HepG2 (cell line): ENCODE results near the gene RBM47. TPM values are rescaled to one million over a fixed set of nuclear protein-coding genes. Genes with fewer than 3 reads are reported as not detected.
A peak's percentile ranks its signal among the peaks of the same experiment; 100 is the strongest.

Source experiments
- BHLHE40 ChIP-seq: IDR thresholded peaks from 2 replicates; pipeline ENCODE4 v1.6.1; 2011; ENCODE audit warnings: low read length, improper control_type of control experiment
- CEBPG ChIP-seq: IDR thresholded peaks from 2 replicates; pipeline ENCODE4 v1.6.1; 2016
- FOXJ3 ChIP-seq: sonication (generic); formaldehyde crosslinking; IDR thresholded peaks from 2 replicates; pipeline ENCODE4 v1.4.0; 2020; ENCODE audit warnings: missing genetic modification reagents, mild to moderate bottlenecking, borderline replicate concordance
- FOXP4 ChIP-seq: sonication (generic); formaldehyde crosslinking; IDR thresholded peaks from 2 replicates; pipeline ENCODE4 v1.4.0; 2020; ENCODE audit warnings: missing genetic modification reagents
- JUN ChIP-seq: sonication (generic); formaldehyde crosslinking; IDR thresholded peaks from 2 replicates; pipeline ENCODE4 v1.4.0; 2020; ENCODE audit warnings: mild to moderate bottlenecking, missing genetic modification reagents
- KAT8 ChIP-seq: IDR thresholded peaks from 2 replicates; pipeline ENCODE4 v1.6.1; 2016; ENCODE audit warnings: missing genetic modification reagents, missing compliant biosample characterization
- KDM5B ChIP-seq: sonication (generic); formaldehyde crosslinking; IDR thresholded peaks from 2 replicates; pipeline ENCODE4 v1.4.0; 2020; ENCODE audit warnings: missing genetic modification reagents, mild to moderate bottlenecking, borderline replicate concordance
- KLF11 ChIP-seq: IDR thresholded peaks from 2 replicates; pipeline ENCODE4 v1.6.1; 2016; ENCODE audit warnings: missing compliant biosample characterization
- KLF13 ChIP-seq: sonication (generic); formaldehyde crosslinking; IDR thresholded peaks from 2 replicates; pipeline ENCODE4 v1.4.0; 2020; ENCODE audit warnings: mild to moderate bottlenecking, missing genetic modification reagents
- MIER3 ChIP-seq: IDR thresholded peaks from 2 replicates; pipeline ENCODE4 v1.6.1; 2016; ENCODE audit warnings: missing compliant biosample characterization, borderline replicate concordance
- NFIC ChIP-seq: IDR thresholded peaks from 2 replicates; pipeline ENCODE4 v1.6.1; 2012; ENCODE audit warnings: mild to moderate bottlenecking, low read length, inconsistent platforms
- NR2F2 ChIP-seq: IDR thresholded peaks from 2 replicates; pipeline ENCODE4 v1.6.1; 2012; ENCODE audit warnings: low read depth, inconsistent platforms, borderline replicate concordance
- SIX1 ChIP-seq: sonication (generic); formaldehyde crosslinking; IDR thresholded peaks from 2 replicates; pipeline ENCODE4 v1.4.0; 2020; ENCODE audit warnings: missing genetic modification reagents, borderline replicate concordance
- SP5 ChIP-seq: IDR thresholded peaks from 2 replicates; pipeline ENCODE4 v1.6.1; 2016; ENCODE audit warnings: low read depth, borderline replicate concordance
- STAG1 ChIP-seq: sonication (generic); formaldehyde crosslinking; IDR thresholded peaks from 2 replicates; pipeline ENCODE4 v1.4.0; 2020; ENCODE audit warnings: missing genetic modification reagents
- TFDP2 ChIP-seq: sonication (generic); formaldehyde crosslinking; IDR thresholded peaks from 2 replicates; pipeline ENCODE4 v1.4.0; 2020; ENCODE audit warnings: missing genetic modification reagents
- TFE3 ChIP-seq: IDR thresholded peaks from 2 replicates; pipeline ENCODE4 v1.6.1; 2016
- ZNF136 ChIP-seq: sonication (generic); formaldehyde crosslinking; IDR thresholded peaks from 2 replicates; pipeline ENCODE4 v1.8.1; 2022; ENCODE audit warnings: low read depth, mild to moderate bottlenecking, moderate library complexity, missing genetic modification reagents
- ZNF17 ChIP-seq: sonication (generic); formaldehyde crosslinking; IDR thresholded peaks from 2 replicates; pipeline ENCODE4 v1.5.0; 2020; ENCODE audit warnings: mild to moderate bottlenecking, missing genetic modification reagents
- ZNF24 ChIP-seq: fragments of 450-650 bp; IDR thresholded peaks from 2 replicates; pipeline ENCODE4 v1.6.1; 2017; ENCODE audit warnings: antibody characterized with exemption, mild to moderate bottlenecking
- ZNF3 ChIP-seq: IDR thresholded peaks from 2 replicates; pipeline ENCODE4 v1.7.0; 2017; ENCODE audit warnings: inconsistent platforms
- ZNF331 ChIP-seq: sonication (generic); formaldehyde crosslinking; IDR thresholded peaks from 2 replicates; pipeline ENCODE4 v1.4.0; 2020; ENCODE audit warnings: missing genetic modification reagents
- ZNF350 ChIP-seq: sonication (generic); formaldehyde crosslinking; IDR thresholded peaks from 2 replicates; pipeline ENCODE4 v1.4.0; 2020; ENCODE audit warnings: mild to moderate bottlenecking, low read depth, missing genetic modification reagents, borderline replicate concordance
- ZNF652 ChIP-seq: IDR thresholded peaks from 2 replicates; pipeline ENCODE4 v1.6.1; 2016; ENCODE audit warnings: low read depth, borderline replicate concordance
- polyA plus RNA-seq, 8 experiments: library from polyadenylated mRNA; depleted of rRNA in 3 of 8; stranded (reverse) in 7 of 8; unstranded in 1 of 8; fragments of >200 nt; fragmentation: Illumina TruSeq in 4 of 8; extraction: Trizol in 4 of 8; gene quantifications; 2 replicates each; pipeline versions ENCODE4 v1.2.1 to v1.2.3, GENCODE V29; 2011 to 2016; ENCODE audit warnings: low read depth in 4 of 8, missing spikeins in 1 of 8, mixed read lengths in 1 of 8; ENCODE audit not compliant: insufficient read depth in 1 of 8
- total RNA-seq, 5 experiments: library from RNA; depleted of rRNA; stranded (reverse); fragments of >200 nt; fragmentation: Illumina TruSeq; extraction: Trizol; gene quantifications; 2 replicates each; pipeline ENCODE4 v1.2.3, GENCODE V29; 2016; ENCODE audit warnings: low read depth in 1 of 5
- TF ChIP-seq, protein P1 (sequence below), 2 experiments: fragments of 450-650 bp in 1 of 2; sonication (generic) in 1 of 2; formaldehyde crosslinking; IDR thresholded peaks; 2 replicates each; pipeline versions ENCODE4 v1.5.0 to v1.8.0; 2020 to 2022; ENCODE audit warnings: mild to moderate bottlenecking in 1 of 2, missing genetic modification reagents in 1 of 2

RBM47 gene
- total and polyA plus RNA-seq, 2 of the 13 experiments (the other 11 are each of a cell fraction or from before 2014, with no cell fraction given): 1.2 to 2.5 TPM

GRCh38 chr4:40395908-40396793, 233.5 kb downstream of the RBM47 start (continued):
- TF ChIP-seq FOXP4: 0 out of 2 replicates have a peak, but pooled peaks have one; percentile 25
- no peak for TF ChIP-seq TFDP2 (CRISPR knock-in tag)
- TF ChIP-seq KAT8 (CRISPR knock-in tag): peak; percentile 48; the same call in 1 of the 2 replicates
- TF ChIP-seq ZNF331 (CRISPR knock-in tag): no peak
- TF ChIP-seq JUN (CRISPR knock-in tag): no peak
- 0 out of 2 replicates have a peak, but pooled peaks have one; percentile 32 for TF ChIP-seq MIER3 (CRISPR knock-in tag)
- TF ChIP-seq TFE3 (CRISPR knock-in tag): no peak
- TF ChIP-seq KDM5B (CRISPR knock-in tag): no peak
- TF ChIP-seq NR2F2: no peak
- TF ChIP-seq ZNF350 (CRISPR knock-in tag): no peak
- peak; percentile 46; the same call in 1 of the 2 replicates for TF ChIP-seq SIX1 (CRISPR knock-in tag)
- TF ChIP-seq STAG1 (CRISPR knock-in tag): 0 out of 2 replicates have a peak, but pooled peaks have one; percentile 9
- TF ChIP-seq, protein P1, sequence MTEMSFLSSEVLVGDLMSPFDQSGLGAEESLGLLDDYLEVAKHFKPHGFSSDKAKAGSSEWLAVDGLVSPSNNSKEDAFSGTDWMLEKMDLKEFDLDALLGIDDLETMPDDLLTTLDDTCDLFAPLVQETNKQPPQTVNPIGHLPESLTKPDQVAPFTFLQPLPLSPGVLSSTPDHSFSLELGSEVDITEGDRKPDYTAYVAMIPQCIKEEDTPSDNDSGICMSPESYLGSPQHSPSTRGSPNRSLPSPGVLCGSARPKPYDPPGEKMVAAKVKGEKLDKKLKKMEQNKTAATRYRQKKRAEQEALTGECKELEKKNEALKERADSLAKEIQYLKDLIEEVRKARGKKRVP (CRISPR knock-in tag; IDR thresholded peaks at IDR 0.05): no peak
- peak; percentile 89 for TF ChIP-seq CEBPG
- no peak for TF ChIP-seq ZNF3 (CRISPR knock-in tag)
- no peak for TF ChIP-seq ZNF136 (CRISPR knock-in tag)
- peak; percentile 54; the same call in 1 of the 2 replicates for TF ChIP-seq FOXJ3 (CRISPR knock-in tag)
- no peak for TF ChIP-seq ZNF24
- TF ChIP-seq KLF13: no peak
- no peak for TF ChIP-seq ZNF17
- no peak for TF ChIP-seq BHLHE40
- TF ChIP-seq ZNF652: no peak; the same call in 1 of the 2 replicates
- no peak for TF ChIP-seq NFIC
- no peak for TF ChIP-seq SP5
- no peak for TF ChIP-seq KLF11 (CRISPR knock-in tag)
